GM21528 (cell line): ENCODE measurements around the gene ELMO1.

Source experiments
- ATAC-seq: cut with Tn5 transposase; IDR thresholded peaks from one replicate; pipeline ENCODE4 v1.9.1; 2021; ENCODE audit warnings: mild to moderate bottlenecking, moderate library complexity; ENCODE audit not compliant: unreplicated experiment, low FRiP score

The ELMO1 gene

GRCh38 chr7:37050801-37051200 lies 397.9 kb downstream of the ELMO1 start:
- no peak for ATAC-seq

GRCh38 chr7:37048674-37049073 lies 400.0 kb downstream of the ELMO1 start:
- no peak for ATAC-seq

- no peak for ATAC-seq
These were observed 401.4 kb downstream of the ELMO1 start for GRCh38 chr7:37047260-37047659.

- ATAC-seq: no peak
These were observed 402.1 kb downstream of the ELMO1 start for GRCh38 chr7:37046531-37047079.

GRCh38 chr7:37045681-37046179 lies 402.9 kb downstream of the ELMO1 start:
- no peak for ATAC-seq

GRCh38 chr7:37041461-37041860 lies 407.2 kb downstream of the ELMO1 start:
- ATAC-seq: no peak

GRCh38 chr7:37040330-37040729 lies 408.3 kb downstream of the ELMO1 start:
- no peak for ATAC-seq

- no peak for ATAC-seq
These were observed 409.4 kb downstream of the ELMO1 start for GRCh38 chr7:37039131-37039749.

GRCh38 chr7:37038706-37039105 lies 410.0 kb downstream of the ELMO1 start:
- no peak for ATAC-seq

- no peak for ATAC-seq
These were observed 411.4 kb downstream of the ELMO1 start for GRCh38 chr7:37037286-37037685.

- no peak for ATAC-seq
These were observed 413.0 kb downstream of the ELMO1 start for GRCh38 chr7:37035631-37036030.

GRCh38 chr7:37033141-37033540 lies 415.5 kb downstream of the ELMO1 start:
- ATAC-seq: no peak

GRCh38 chr7:37032258-37032601 lies 416.4 kb downstream of the ELMO1 start:
- no peak for ATAC-seq

GRCh38 chr7:37031571-37032257 lies 416.9 kb downstream of the ELMO1 start:
- no peak for ATAC-seq

GRCh38 chr7:37028909-37029440 lies 419.7 kb downstream of the ELMO1 start:
- no peak for ATAC-seq

- no peak for ATAC-seq
These were observed 420.9 kb downstream of the ELMO1 start for GRCh38 chr7:37027557-37028341.

- no peak for ATAC-seq
These were observed 421.6 kb downstream of the ELMO1 start for GRCh38 chr7:37027104-37027503.

GRCh38 chr7:37018954-37019353 lies 429.7 kb downstream of the ELMO1 start:
- no peak for ATAC-seq

GRCh38 chr7:37016064-37016878 lies 432.4 kb downstream of the ELMO1 start:
- no peak for ATAC-seq
